Mesendoderm (in vitro differentiated cells): ENCODE results near the gene ALDH7A1.
"Not testable (repeated sequence)": the region's sequence is repeated elsewhere in the genome, so short reads cannot be mapped to it uniquely, and the experiment has no call there.

Experiments used
- DNase-seq: peaks from one replicate; pipeline ENCODE4 v3.0.0; 2013
- H2AK5ac ChIP-seq: 2 replicates; pipeline ENCODE4 v1.6.1; 2013; ENCODE audit warnings: low read length, inconsistent platforms
- H2BK120ac ChIP-seq: 2 replicates; pipeline ENCODE4 v1.6.1; 2013; ENCODE audit warnings: low read depth, mild to moderate bottlenecking, low read length, moderate library complexity, mixed read lengths
- H2BK15ac ChIP-seq: replicated peaks from 2 replicates; pipeline ENCODE4 v1.6.1; 2013; ENCODE audit warnings: low read depth, mild to moderate bottlenecking, moderate library complexity
- H2BK5ac ChIP-seq: 2 replicates; pipeline ENCODE4 v1.6.1; 2013; ENCODE audit warnings: low read length, inconsistent platforms
- H3K18ac ChIP-seq: 2 replicates; pipeline ENCODE4 v1.6.1; 2013; ENCODE audit warnings: mild to moderate bottlenecking, low read length, mixed read lengths
- H3K23ac ChIP-seq: one replicate; pipeline ENCODE4 v1.6.1; 2013; ENCODE audit warnings: low read length
- H3K27ac ChIP-seq: 2 replicates; pipeline ENCODE4 v1.5.1; 2013; ENCODE audit warnings: low read depth, mild to moderate bottlenecking, inconsistent platforms, low read length, moderate library complexity
- H3K27me3 ChIP-seq: 2 replicates; pipeline ENCODE4 v1.6.1; 2013; ENCODE audit warnings: low read length, control low read depth, mild to moderate bottlenecking, inconsistent platforms; ENCODE audit not compliant: insufficient read depth, poor library complexity
- H3K36me3 ChIP-seq: 2 replicates; pipeline ENCODE4 v1.6.1; 2013; ENCODE audit warnings: low read length, inconsistent platforms; ENCODE audit not compliant: control insufficient read depth, insufficient read depth
- H3K4ac ChIP-seq: one replicate; pipeline ENCODE4 v1.6.1; 2013; ENCODE audit warnings: low read depth, mild to moderate bottlenecking, low read length, moderate library complexity
- H3K4me1 ChIP-seq: 2 replicates; pipeline ENCODE4 v1.6.1; 2013; ENCODE audit warnings: low read depth, low read length, inconsistent platforms; ENCODE audit not compliant: control insufficient read depth
- H3K4me2 ChIP-seq: 2 replicates; pipeline ENCODE4 v1.6.1; 2013; ENCODE audit warnings: low read length
- H3K4me3 ChIP-seq: 2 replicates; pipeline ENCODE4 v1.5.1; 2013; ENCODE audit warnings: mild to moderate bottlenecking, low read length
- H3K56ac ChIP-seq: one replicate; pipeline ENCODE4 v1.6.1; 2013; ENCODE audit warnings: low read length
- H3K79me1 ChIP-seq: 2 replicates; pipeline ENCODE4 v1.6.1; 2013; ENCODE audit warnings: low read length, inconsistent platforms
- H3K79me2 ChIP-seq: 2 replicates; pipeline ENCODE4 v1.6.1; 2013; ENCODE audit warnings: mild to moderate bottlenecking, low read length; ENCODE audit not compliant: control insufficient read depth, insufficient read depth
- H3K9ac ChIP-seq: 2 replicates; pipeline ENCODE4 v1.6.1; 2013; ENCODE audit warnings: low read length, inconsistent platforms
- H4K5ac ChIP-seq: one replicate; pipeline ENCODE4 v1.6.1; 2013; ENCODE audit warnings: low read length
- H4K8ac ChIP-seq: one replicate; pipeline ENCODE4 v1.6.1; 2013; ENCODE audit warnings: low read depth, mild to moderate bottlenecking, control low read depth, low read length, moderate library complexity
- WGBS: extraction: QIAGEN DNeasy Blood & Tissue Kit; methylation state at CpG from one replicate; pipeline ENCODE4 v1.1.7; 2013; ENCODE audit warnings: low lambda C conversion rate, missing lambda C conversion rate; ENCODE audit not compliant: insufficient coverage; ENCODE audit errors: extremely low coverage; 5-methylcytosine and 5-hydroxymethylcytosine counted together

Gene ALDH7A1

GRCh38 chr5:126631920-126632319 lies 36.9 kb upstream of the ALDH7A1 start:
- H3K36me3 ChIP-seq: no peaks in the 10 kb centered on the region
- no peaks in the 10 kb centered on the region for H3K27me3 ChIP-seq
- H2BK15ac ChIP-seq: no peak overlapping the region
- H3K23ac ChIP-seq: no peak overlapping the region
- no peak overlapping the region for H3K4me2 ChIP-seq
- no peak for DNase-seq
- WGBS: no CpG with 5 or more reads among the region's 3 CpGs
- H2BK5ac ChIP-seq: no peak overlapping the region
- no peak overlapping the region for H3K4ac ChIP-seq
- H3K56ac ChIP-seq: no peak overlapping the region
- no peak overlapping the region for H3K18ac ChIP-seq
- H2AK5ac ChIP-seq: no peak overlapping the region
- no peak overlapping the region for H2BK120ac ChIP-seq
- H3K4me1 ChIP-seq: no peaks in the 10 kb centered on the region
- no peak overlapping the region for H4K8ac ChIP-seq
- no peak overlapping the region for H4K5ac ChIP-seq
- no peak overlapping the region for H3K27ac ChIP-seq
- no peak overlapping the region for H3K9ac ChIP-seq
- H3K4me3 ChIP-seq: no peak overlapping the region
- H3K79me2 ChIP-seq: no peaks in the 10 kb centered on the region
- H3K79me1 ChIP-seq: no peaks in the 10 kb centered on the region

GRCh38 chr5:126628102-126628501 lies 33.1 kb upstream of the ALDH7A1 start:
- Histone ChIP-seq H3K4me1 (no peaks in the 10 kb centered on the region), H2BK120ac (no peak overlapping the region), H3K4me2 (no peak overlapping the region), H3K79me2 (no peaks in the 10 kb centered on the region), H3K18ac (no peak overlapping the region), H4K8ac (no peak overlapping the region), H4K5ac (no peak overlapping the region), H3K4me3 (no peak overlapping the region), H3K27ac (no peak overlapping the region), H3K9ac (no peak overlapping the region), H2BK5ac (no peak overlapping the region), H3K4ac (no peak overlapping the region), H3K23ac (no peak overlapping the region), H2AK5ac (no peak overlapping the region), H3K79me1 (no peaks in the 10 kb centered on the region), H3K56ac (no peak overlapping the region), H3K36me3 (peaks cover 1% of the 10 kb centered on the region), H3K27me3 (no peaks in the 10 kb centered on the region), H2BK15ac (no peak overlapping the region)
- no CpG with 5 or more reads among the region's 11 CpGs for WGBS
- peak; percentile 37 for DNase-seq

- Histone ChIP-seq H3K79me2 (no peaks in the 10 kb centered on the region), H3K4me2 (no peak overlapping the region), H3K4me3 (no peak overlapping the region), H3K9ac (no peak overlapping the region), H3K27ac (no peak overlapping the region), H3K36me3 (peaks cover 1% of the 10 kb centered on the region), H2BK5ac (no peak overlapping the region), H3K4ac (no peak overlapping the region), H2BK15ac (no peak overlapping the region), H4K8ac (no peak overlapping the region), H3K23ac (no peak overlapping the region), H3K27me3 (no peaks in the 10 kb centered on the region), H2BK120ac (no peak overlapping the region), H4K5ac (no peak overlapping the region), H3K56ac (no peak overlapping the region), H3K18ac (no peak overlapping the region), H3K79me1 (peaks cover 4% of the 10 kb centered on the region), H3K4me1 (no peaks in the 10 kb centered on the region), H2AK5ac (no peak overlapping the region)
- no CpG with 5 or more reads among the region's 4 CpGs for WGBS
- peak; percentile 62 for DNase-seq
Observed at GRCh38 chr5:126624534-126624933, 29.5 kb upstream of the ALDH7A1 start.

GRCh38 chr5:126619781-126620180 lies 24.8 kb upstream of the ALDH7A1 start:
- H3K36me3 ChIP-seq: peaks cover 1% of the 10 kb centered on the region
- H3K18ac ChIP-seq: no peak overlapping the region
- H2AK5ac ChIP-seq: no peak overlapping the region
- no peak overlapping the region for H3K27ac ChIP-seq
- H3K79me2 ChIP-seq: no peaks in the 10 kb centered on the region
- no peak overlapping the region for H3K9ac ChIP-seq
- H3K4me2 ChIP-seq: no peak overlapping the region
- H3K4me3 ChIP-seq: no peak overlapping the region
- DNase-seq: no peak
- H2BK15ac ChIP-seq: no peak overlapping the region
- no peak overlapping the region for H3K23ac ChIP-seq
- WGBS: no CpG with 5 or more reads among the region's 2 CpGs
- no peak overlapping the region for H4K5ac ChIP-seq
- no peak overlapping the region for H4K8ac ChIP-seq
- H3K4ac ChIP-seq: no peak overlapping the region
- H3K4me1 ChIP-seq: no peaks in the 10 kb centered on the region
- H3K27me3 ChIP-seq: no peaks in the 10 kb centered on the region
- H2BK120ac ChIP-seq: no peak overlapping the region
- no peak overlapping the region for H3K56ac ChIP-seq
- peaks cover 4% of the 10 kb centered on the region for H3K79me1 ChIP-seq
- H2BK5ac ChIP-seq: no peak overlapping the region

- H3K56ac ChIP-seq, H3K4ac ChIP-seq, H2AK5ac ChIP-seq, H2BK5ac ChIP-seq, H4K8ac ChIP-seq, H3K4me3 ChIP-seq, H3K4me2 ChIP-seq, H3K23ac ChIP-seq, H3K18ac ChIP-seq, H2BK120ac ChIP-seq, H3K79me1 ChIP-seq, DNase-seq, H3K27ac ChIP-seq, H3K4me1 ChIP-seq, H3K27me3 ChIP-seq, H3K9ac ChIP-seq, H2BK15ac ChIP-seq, H3K36me3 ChIP-seq, H3K79me2 ChIP-seq, H4K5ac ChIP-seq: not testable (repeated sequence)
- WGBS: no CpG with 5 or more reads among the region's 8 CpGs
Observed at GRCh38 chr5:126617603-126618002, 22.6 kb upstream of the ALDH7A1 start.

- no peak overlapping the region for H3K27ac ChIP-seq
- H3K56ac ChIP-seq: no peak overlapping the region
- H2BK5ac ChIP-seq: no peak overlapping the region
- H3K79me1 ChIP-seq: peaks cover 6% of the 10 kb centered on the region
- H3K18ac ChIP-seq: no peak overlapping the region
- H3K4ac ChIP-seq: no peak overlapping the region
- no peak overlapping the region for H3K9ac ChIP-seq
- no peak overlapping the region for H2AK5ac ChIP-seq
- no peak overlapping the region for H3K23ac ChIP-seq
- H3K4me1 ChIP-seq: no peaks in the 10 kb centered on the region
- no peak overlapping the region for H4K8ac ChIP-seq
- WGBS: no CpG with 5 or more reads among the region's 4 CpGs
- no peak for DNase-seq
- no peak overlapping the region for H3K4me3 ChIP-seq
- no peaks in the 10 kb centered on the region for H3K36me3 ChIP-seq
- H3K79me2 ChIP-seq: peaks cover 9% of the 10 kb centered on the region
- H3K4me2 ChIP-seq: no peak overlapping the region
- no peaks in the 10 kb centered on the region for H3K27me3 ChIP-seq
- no peak overlapping the region for H4K5ac ChIP-seq
- H2BK120ac ChIP-seq: no peak overlapping the region
- H2BK15ac ChIP-seq: no peak overlapping the region
Observed at GRCh38 chr5:126615286-126615685, 20.3 kb upstream of the ALDH7A1 start.
